A673 (cell line): ENCODE measurements around the gene REV1. TPM values are rescaled to one million over a fixed set of nuclear protein-coding genes. Genes with fewer than 3 reads are reported as not detected.

Experiments
- BruUV-seq: library from RNA; stranded (reverse); fragments of 400-500 nt; replicated peaks from 2 replicates; lab custom pipeline; 2021; lab: Mats Ljungman, UMichigan
- CTCF ChIA-PET: fragments of 300-600 bp; sonication (Branson Sonifier 250); formaldehyde crosslinking; loops from one replicate; lab custom pipeline; 2022; ENCODE audit warnings: antibody characterized with exemption; lab: Charles Lee
- POLR2A ChIA-PET: fragments of 300-600 bp; sonication (Branson Sonifier 250); formaldehyde crosslinking; loops from one replicate; lab custom pipeline; 2022; ENCODE audit warnings: antibody characterized with exemption; ENCODE audit not compliant: low non-redundant PET; lab: Charles Lee
- DNase-seq: peaks from one replicate; pipeline ENCODE4 v3.0.0-alpha.2; 2015; ENCODE audit warnings: low spot score
- H3K27ac ChIP-seq: fragments of 200-600 bp; sonication (generic); 2 replicates; pipeline ENCODE4 v1.5.1; 2016; ENCODE audit warnings: mixed run types, low read depth, mild to moderate bottlenecking, mixed read lengths, antibody characterized with exemption, low read length; ENCODE audit not compliant: poor library complexity, severe bottlenecking
- H3K27me3 ChIP-seq: fragments of 200-600 bp; sonication (generic); replicated peaks from 2 replicates; pipeline ENCODE4 v1.6.1; 2017; ENCODE audit warnings: mixed run types, low read depth, mild to moderate bottlenecking, mixed read lengths, antibody characterized with exemption, low read length; ENCODE audit not compliant: insufficient read depth, poor library complexity
- H3K36me3 ChIP-seq: fragments of 200-600 bp; sonication (generic); 2 replicates; pipeline ENCODE4 v1.6.1; 2016; ENCODE audit warnings: mixed run types, mild to moderate bottlenecking, mixed read lengths, antibody characterized with exemption, low read length; ENCODE audit not compliant: insufficient read depth, poor library complexity, severe bottlenecking
- H3K4me1 ChIP-seq: fragments of 200-600 bp; sonication (generic); 2 replicates; pipeline ENCODE4 v1.6.1; 2017; ENCODE audit warnings: mixed run types, mild to moderate bottlenecking, mixed read lengths, antibody characterized with exemption, low read length; ENCODE audit not compliant: insufficient read depth, poor library complexity, severe bottlenecking
- H3K4me3 ChIP-seq: fragments of 200-600 bp; sonication (generic); 2 replicates; pipeline ENCODE4 v1.5.1; 2016; ENCODE audit warnings: low read depth, mixed run types, mild to moderate bottlenecking, mixed read lengths, low read length; ENCODE audit not compliant: poor library complexity, severe bottlenecking
- H3K9me3 ChIP-seq: fragments of 200-600 bp; sonication (generic); 2 replicates; pipeline ENCODE4 v1.6.1; 2016; ENCODE audit warnings: mixed run types, low read depth, mild to moderate bottlenecking, mixed read lengths, antibody characterized with exemption, low read length; ENCODE audit not compliant: poor library complexity, severe bottlenecking
- EZH2 ChIP-seq: fragments of 200-600 bp; sonication (generic); IDR thresholded peaks from 2 replicates; pipeline ENCODE4 v1.6.1; 2017; ENCODE audit warnings: borderline replicate concordance, low read depth, mild to moderate bottlenecking, mixed read lengths, antibody characterized with exemption, low read length; ENCODE audit not compliant: poor library complexity, severe bottlenecking
- intact Hi-C: fragments of 100-400 bp; cut with micrococcal nuclease; formaldehyde crosslinking; loops from one replicate; pipeline ENCODE4 v1.10.0; 2022; ENCODE audit not compliant: unreplicated experiment
- total RNA-seq: library from RNA; stranded (reverse); gene quantifications from 2 replicates; pipeline ENCODE4 v1.2.3, GENCODE V29; 2021
- TF ChIP-seq, protein P1 (sequence below): fragments of 300-800, 200-600 bp; sonication (generic); conservative IDR thresholded peaks from 2 replicates; pipeline ENCODE4 v1.5.1; 2017; ENCODE audit warnings: low read depth, mild to moderate bottlenecking, antibody characterized with exemption, low read length, moderate library complexity, mixed read lengths

Gene REV1
- total RNA-seq, 1 experiment from 2014 or later = 38.1 TPM

DNA sequence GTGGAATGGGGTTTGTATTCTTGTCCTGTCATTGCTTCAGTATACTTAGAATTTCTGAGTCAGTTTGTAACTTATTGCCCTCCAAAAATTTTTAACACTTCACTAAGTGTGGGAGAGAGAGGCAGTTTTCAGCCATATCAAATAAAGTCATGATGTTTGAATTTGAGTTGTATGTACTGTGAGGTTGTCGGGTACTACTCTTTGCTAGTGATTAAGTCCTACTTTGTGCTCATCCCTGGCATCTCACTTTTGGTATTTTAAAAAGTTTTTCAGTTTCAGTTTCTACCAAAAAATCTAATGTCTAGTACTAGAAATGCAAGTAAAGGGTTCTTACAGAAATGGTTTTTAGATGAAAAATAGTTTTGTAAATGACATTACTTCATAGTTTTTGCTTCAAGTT lies 111.9 kb downstream of the REV1 start:
- H3K36me3 ChIP-seq = peaks cover 85% of the 10 kb centered on the region
- H3K9me3 ChIP-seq = no peaks in the 10 kb centered on the region
- intact Hi-C loops = no loop called here
- no peaks in the 10 kb centered on the region for H3K27me3 ChIP-seq
- DNase-seq = no peak
- no peak overlapping the region for H3K27ac ChIP-seq
- ChIA-PET CTCF (no interaction called here), POLR2A (no interaction called here)
- no TSS peak for BruUV-seq
- no peak overlapping the region for H3K4me3 ChIP-seq
- no peak for TF ChIP-seq EZH2
- TF ChIP-seq, protein P1, sequence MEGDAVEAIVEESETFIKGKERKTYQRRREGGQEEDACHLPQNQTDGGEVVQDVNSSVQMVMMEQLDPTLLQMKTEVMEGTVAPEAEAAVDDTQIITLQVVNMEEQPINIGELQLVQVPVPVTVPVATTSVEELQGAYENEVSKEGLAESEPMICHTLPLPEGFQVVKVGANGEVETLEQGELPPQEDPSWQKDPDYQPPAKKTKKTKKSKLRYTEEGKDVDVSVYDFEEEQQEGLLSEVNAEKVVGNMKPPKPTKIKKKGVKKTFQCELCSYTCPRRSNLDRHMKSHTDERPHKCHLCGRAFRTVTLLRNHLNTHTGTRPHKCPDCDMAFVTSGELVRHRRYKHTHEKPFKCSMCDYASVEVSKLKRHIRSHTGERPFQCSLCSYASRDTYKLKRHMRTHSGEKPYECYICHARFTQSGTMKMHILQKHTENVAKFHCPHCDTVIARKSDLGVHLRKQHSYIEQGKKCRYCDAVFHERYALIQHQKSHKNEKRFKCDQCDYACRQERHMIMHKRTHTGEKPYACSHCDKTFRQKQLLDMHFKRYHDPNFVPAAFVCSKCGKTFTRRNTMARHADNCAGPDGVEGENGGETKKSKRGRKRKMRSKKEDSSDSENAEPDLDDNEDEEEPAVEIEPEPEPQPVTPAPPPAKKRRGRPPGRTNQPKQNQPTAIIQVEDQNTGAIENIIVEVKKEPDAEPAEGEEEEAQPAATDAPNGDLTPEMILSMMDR = no peak
- peaks cover 6% of the 10 kb centered on the region for H3K4me1 ChIP-seq

DNA sequence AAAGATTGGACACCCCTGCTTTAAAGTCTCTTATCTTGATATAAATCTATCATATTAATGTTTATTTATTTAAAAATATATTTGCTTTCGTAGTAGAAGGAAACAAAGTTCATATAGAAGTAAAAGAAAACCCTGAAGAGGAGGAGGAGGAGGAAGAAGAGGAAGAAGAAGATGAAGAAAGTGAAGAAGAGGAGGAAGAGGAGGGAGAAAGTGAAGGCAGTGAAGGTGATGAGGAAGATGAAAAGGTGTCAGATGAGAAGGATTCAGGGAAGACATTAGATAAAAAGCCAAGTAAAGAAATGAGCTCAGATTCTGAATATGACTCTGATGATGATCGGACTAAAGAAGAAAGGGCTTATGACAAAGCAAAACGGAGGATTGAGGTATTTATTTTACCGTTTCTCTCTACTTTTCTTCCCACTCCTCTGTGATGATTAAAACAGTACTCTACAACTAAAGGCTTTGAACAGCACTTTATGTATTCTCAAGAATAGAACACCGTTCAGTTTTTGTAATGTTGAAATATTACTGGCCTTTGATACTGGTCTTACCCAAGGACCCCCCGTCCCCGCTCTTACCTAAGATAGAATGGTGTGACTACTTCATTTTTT lies 113.5 kb downstream of the REV1 start:
- Histone ChIP-seq H3K4me3 (no peak overlapping the region), H3K9me3 (no peaks in the 10 kb centered on the region), H3K36me3 (peaks cover 85% of the 10 kb centered on the region), H3K27me3 (no peaks in the 10 kb centered on the region), H3K4me1 (peaks cover 6% of the 10 kb centered on the region), H3K27ac (no peak overlapping the region)
- DNase-seq = no peak
- TF ChIP-seq, protein P1 = no peak
- no peak for TF ChIP-seq EZH2
- BruUV-seq = no TSS peak
- intact Hi-C loops = no loop called here
- CTCF ChIA-PET = no interaction called here
- POLR2A ChIA-PET = no interaction called here

DNA sequence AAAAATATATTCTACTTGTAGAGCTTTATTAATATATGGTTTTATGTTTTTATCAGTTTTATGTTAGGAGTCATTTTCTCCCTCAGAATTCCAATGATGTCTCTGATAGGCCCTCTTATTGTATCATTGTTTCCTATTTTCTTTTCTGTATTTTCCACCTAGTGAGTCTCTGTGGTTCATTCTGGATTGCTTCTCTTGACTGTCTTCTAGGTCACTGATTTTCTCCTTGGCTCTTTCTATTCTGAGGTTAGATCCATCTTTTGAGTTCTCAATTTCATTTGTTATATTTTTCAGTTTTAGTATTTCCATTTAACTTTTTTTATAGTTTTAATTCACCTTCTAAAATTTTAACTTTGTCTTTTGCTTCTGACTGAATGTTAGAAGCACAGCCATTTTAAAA lies 115.1 kb downstream of the REV1 start:
- no peak for DNase-seq
- intact Hi-C loops = no loop called here
- no TSS peak for BruUV-seq
- H3K27me3 ChIP-seq = no peaks in the 10 kb centered on the region
- TF ChIP-seq EZH2 = no peak
- TF ChIP-seq, protein P1 = no peak
- no peak overlapping the region for H3K4me3 ChIP-seq
- CTCF ChIA-PET = no interaction called here
- H3K36me3 ChIP-seq = peaks cover 75% of the 10 kb centered on the region
- no peak overlapping the region for H3K27ac ChIP-seq
- POLR2A ChIA-PET = no interaction called here
- no peaks in the 10 kb centered on the region for H3K9me3 ChIP-seq
- H3K4me1 ChIP-seq = no peaks in the 10 kb centered on the region
